ENCODE results near the gene TMEM174. TPM values are rescaled to one million over a fixed set of nuclear protein-coding genes. Genes with fewer than 3 reads are reported as not detected.

TMEM174 gene
- total RNA-seq, 2 donors from 2014 or later, result not detected

GRCh38 chr5:73186976-73187375 is 14.0 kb downstream of the TMEM174 start:
- Mint-ChIP-seq H3K27me3 (peaks cover 57% of the 10 kb centered on the region), H3K4me1 (no peaks in the 10 kb centered on the region), H3K36me3 (ENCODE audit: low read depth) (no peaks in the 10 kb centered on the region), H3K4me3 (no peak overlapping the region), H3K27ac (no peak overlapping the region)
- no peaks in the 10 kb centered on the region for H3K9me3 ChIP-seq (ENCODE audit: control insufficient read depth, low read length, poor library complexity, severe bottlenecking)
- DNase-seq (no peak), ATAC-seq (no peak)

- Mint-ChIP-seq H3K27me3 (peaks cover 66% of the 10 kb centered on the region), H3K4me3 (no peak overlapping the region), H3K4me1 (no peaks in the 10 kb centered on the region), H3K36me3 (ENCODE audit: low read depth) (no peaks in the 10 kb centered on the region), H3K27ac (no peak overlapping the region)
- no peak for ATAC-seq
- H3K9me3 ChIP-seq (ENCODE audit: control insufficient read depth, low read length, poor library complexity, severe bottlenecking), result no peaks in the 10 kb centered on the region
- no peak for DNase-seq
These were observed 16.0 kb downstream of the TMEM174 start for GRCh38 chr5:73188764-73189531.

- DNase-seq, result no peak
- Mint-ChIP-seq H3K4me3 (no peak overlapping the region), H3K36me3 (ENCODE audit: low read depth) (peaks cover 2% of the 10 kb centered on the region), H3K4me1 (no peaks in the 10 kb centered on the region), H3K27me3 (peaks cover 76% of the 10 kb centered on the region), H3K27ac (no peak overlapping the region)
- no peaks in the 10 kb centered on the region for H3K9me3 ChIP-seq (ENCODE audit: control insufficient read depth, low read length, poor library complexity, severe bottlenecking)
- no peak for ATAC-seq
These were observed 16.9 kb downstream of the TMEM174 start for GRCh38 chr5:73189871-73190376.

- Mint-ChIP-seq H3K4me3 (no peak overlapping the region), H3K4me1 (no peaks in the 10 kb centered on the region), H3K36me3 (ENCODE audit: low read depth) (peaks cover 2% of the 10 kb centered on the region), H3K27ac (no peak overlapping the region), H3K27me3 (peaks cover 93% of the 10 kb centered on the region)
- no peaks in the 10 kb centered on the region for H3K9me3 ChIP-seq (ENCODE audit: control insufficient read depth, low read length, poor library complexity, severe bottlenecking)
- DNase-seq, result no peak
- ATAC-seq, result no peak
These were observed 19.4 kb downstream of the TMEM174 start for GRCh38 chr5:73192370-73192769.

- ATAC-seq (no peak), DNase-seq (no peak)
- Mint-ChIP-seq H3K4me3 (no peak overlapping the region), H3K27me3 (peaks cover 89% of the 10 kb centered on the region), H3K4me1 (no peaks in the 10 kb centered on the region), H3K27ac (no peak overlapping the region), H3K36me3 (ENCODE audit: low read depth) (peaks cover 2% of the 10 kb centered on the region)
- H3K9me3 ChIP-seq (ENCODE audit: control insufficient read depth, low read length, poor library complexity, severe bottlenecking), result no peaks in the 10 kb centered on the region
These were observed 20.6 kb downstream of the TMEM174 start for GRCh38 chr5:73193592-73193991.

- Mint-ChIP-seq H3K4me3 (no peak overlapping the region), H3K27me3 (peaks cover 88% of the 10 kb centered on the region), H3K4me1 (no peaks in the 10 kb centered on the region), H3K27ac (no peak overlapping the region), H3K36me3 (ENCODE audit: low read depth) (peaks cover 2% of the 10 kb centered on the region)
- DNase-seq, result no peak
- no peaks in the 10 kb centered on the region for H3K9me3 ChIP-seq (ENCODE audit: control insufficient read depth, low read length, poor library complexity, severe bottlenecking)
- no peak for ATAC-seq
These were observed 23.2 kb downstream of the TMEM174 start for GRCh38 chr5:73196201-73196600.

- DNase-seq, result no peak
- Mint-ChIP-seq H3K36me3 (ENCODE audit: low read depth) (peaks cover 2% of the 10 kb centered on the region), H3K4me3 (no peak overlapping the region), H3K27ac (no peak overlapping the region), H3K4me1 (peaks cover 3% of the 10 kb centered on the region), H3K27me3 (peaks cover 83% of the 10 kb centered on the region)
- ATAC-seq, result no peak
- H3K9me3 ChIP-seq (ENCODE audit: control insufficient read depth, low read length, poor library complexity, severe bottlenecking), result no peaks in the 10 kb centered on the region
These were observed 24.8 kb downstream of the TMEM174 start for GRCh38 chr5:73197637-73198257.

- peaks cover 4% of the 10 kb centered on the region for H3K36me3 Mint-ChIP-seq (ENCODE audit: low read depth)
- H3K4me3 Mint-ChIP-seq, result no peak overlapping the region
- H3K9me3 ChIP-seq (ENCODE audit: control insufficient read depth, low read length, poor library complexity, severe bottlenecking), result no peaks in the 10 kb centered on the region
- no peak overlapping the region for H3K27ac Mint-ChIP-seq
- DNase-seq, result no peak
- no peak for ATAC-seq
- peaks cover 81% of the 10 kb centered on the region for H3K27me3 Mint-ChIP-seq
- H3K4me1 Mint-ChIP-seq, result peaks cover 3% of the 10 kb centered on the region
These were observed 26.0 kb downstream of the TMEM174 start for GRCh38 chr5:73198833-73199592.

- no peaks in the 10 kb centered on the region for H3K9me3 ChIP-seq (ENCODE audit: control insufficient read depth, low read length, poor library complexity, severe bottlenecking)
- Mint-ChIP-seq H3K27me3 (peaks cover 80% of the 10 kb centered on the region), H3K4me1 (peaks cover 3% of the 10 kb centered on the region), H3K4me3 (no peak overlapping the region), H3K36me3 (ENCODE audit: low read depth) (peaks cover 4% of the 10 kb centered on the region), H3K27ac (no peak overlapping the region)
- ATAC-seq (no peak), DNase-seq (no peak)
These were observed 26.7 kb downstream of the TMEM174 start for GRCh38 chr5:73199671-73200070.

- Mint-ChIP-seq H3K27me3 (peaks cover 77% of the 10 kb centered on the region), H3K4me3 (peak overlapping the region; percentile 76), H3K36me3 (ENCODE audit: low read depth) (peaks cover 10% of the 10 kb centered on the region), H3K4me1 (peaks cover 3% of the 10 kb centered on the region), H3K27ac (no peak overlapping the region)
- ATAC-seq (peak; percentile 91), DNase-seq (peak; percentile 43 to 59 (median 44))
- no peaks in the 10 kb centered on the region for H3K9me3 ChIP-seq (ENCODE audit: control insufficient read depth, low read length, poor library complexity, severe bottlenecking)
These were observed 28.8 kb downstream of the TMEM174 start for GRCh38 chr5:73201547-73202513.

GRCh38 chr5:73204332-73204731 is 31.3 kb downstream of the TMEM174 start:
- H3K9me3 ChIP-seq (ENCODE audit: control insufficient read depth, low read length, poor library complexity, severe bottlenecking), result no peaks in the 10 kb centered on the region
- peaks cover 3% of the 10 kb centered on the region for H3K4me1 Mint-ChIP-seq
- DNase-seq (no peak), ATAC-seq (no peak)
- H3K27me3 Mint-ChIP-seq, result peaks cover 74% of the 10 kb centered on the region
- H3K36me3 Mint-ChIP-seq (ENCODE audit: low read depth), result peaks cover 12% of the 10 kb centered on the region
- H3K4me3 Mint-ChIP-seq, result no peak overlapping the region
- no peak overlapping the region for H3K27ac Mint-ChIP-seq

- Mint-ChIP-seq H3K4me3 (no peak overlapping the region), H3K36me3 (ENCODE audit: low read depth) (peaks cover 12% of the 10 kb centered on the region)
- no peak for ATAC-seq
These were observed 31.7 kb downstream of the TMEM174 start for GRCh38 chr5:73204733-73205132.

More at GRCh38 chr5:73204733-73205132, 31.7 kb downstream of the TMEM174 start:
- no peak for DNase-seq
- H3K9me3 ChIP-seq (ENCODE audit: control insufficient read depth, low read length, poor library complexity, severe bottlenecking), result no peaks in the 10 kb centered on the region
- Mint-ChIP-seq H3K27me3 (peaks cover 73% of the 10 kb centered on the region), H3K27ac (no peak overlapping the region), H3K4me1 (peaks cover 3% of the 10 kb centered on the region)

All from T-helper 17 cell (primary cell).